ENCODE data around the gene ID4.
"Not testable (repeated sequence)": the region's sequence is repeated elsewhere in the genome, so short reads cannot be mapped to it uniquely, and the experiment has no call there.

ID4 gene

GRCh38 chr6:19833947-19834346 lies 3.2 kb upstream of the ID4 start:
- no peak for DNase-seq (ENCODE audit: low spot score)

GRCh38 chr6:19834858-19835257 lies 2.3 kb upstream of the ID4 start:
- no peak for DNase-seq (ENCODE audit: low spot score)

GRCh38 chr6:19835605-19836004 lies 1.6 kb upstream of the ID4 start:
- no peak for DNase-seq (ENCODE audit: low spot score)

- no peak for DNase-seq (ENCODE audit: low spot score)
Observed at GRCh38 chr6:19837511-19838441, 606 bp downstream of the ID4 start.

DNA sequence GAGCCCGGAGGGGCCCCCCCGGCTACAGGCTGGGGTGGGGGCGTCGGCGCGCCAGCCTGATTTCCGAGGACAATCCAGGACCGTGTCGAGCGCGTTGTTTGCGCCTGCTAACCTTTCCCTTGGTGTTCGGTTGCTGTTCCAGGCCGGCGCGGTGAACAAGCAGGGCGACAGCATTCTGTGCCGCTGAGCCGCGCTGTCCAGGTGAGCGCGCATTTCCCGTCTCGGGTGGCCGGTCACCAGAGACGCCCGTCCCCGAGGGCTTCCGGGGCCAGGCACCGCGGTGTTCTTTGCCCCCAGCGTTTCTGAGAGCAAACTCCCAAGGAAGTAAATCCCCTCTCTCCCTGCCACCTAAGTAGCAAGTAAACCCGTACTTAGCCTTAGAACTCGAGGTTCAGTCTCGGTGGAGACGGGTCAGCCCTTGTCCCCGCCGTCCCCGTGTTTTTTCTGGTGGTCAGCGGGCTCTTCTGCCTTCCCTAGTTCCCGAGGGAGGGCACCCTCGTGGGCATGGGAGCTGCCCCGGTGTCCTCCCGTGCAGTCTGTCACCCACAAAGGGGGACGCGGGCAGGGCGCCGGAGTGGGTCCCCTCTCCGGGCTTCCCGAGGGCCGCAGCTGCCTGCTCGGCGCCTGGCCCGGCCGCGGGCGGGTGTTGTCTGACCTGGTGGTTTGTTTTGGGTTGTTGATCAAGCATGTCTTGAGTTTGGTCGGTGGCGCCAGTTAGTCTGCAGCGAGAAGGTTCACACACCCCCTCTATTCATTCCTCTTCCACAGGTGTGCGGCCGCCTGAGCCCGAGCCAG lies 1.5 kb downstream of the ID4 start:
- DNase-seq (ENCODE audit: low spot score) = no peak

DNA sequence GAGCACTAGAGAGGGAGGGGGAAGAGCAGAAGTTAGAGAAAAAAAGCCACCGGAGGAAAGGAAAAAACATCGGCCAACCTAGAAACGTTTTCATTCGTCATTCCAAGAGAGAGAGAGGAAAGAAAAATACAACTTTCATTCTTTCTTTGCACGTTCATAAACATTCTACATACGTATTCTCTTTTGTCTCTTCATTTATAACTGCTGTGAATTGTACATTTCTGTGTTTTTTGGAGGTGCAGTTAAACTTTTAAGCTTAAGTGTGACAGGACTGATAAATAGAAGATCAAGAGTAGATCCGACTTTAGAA lies 2.0 kb downstream of the ID4 start:
- no peak for DNase-seq (ENCODE audit: low spot score)

- no peak for DNase-seq (ENCODE audit: low spot score)
Observed at GRCh38 chr6:19839788-19840187, 2.6 kb downstream of the ID4 start.

GRCh38 chr6:19841181-19841580 lies 4.0 kb downstream of the ID4 start:
- DNase-seq (ENCODE audit: low spot score) = no peak

- DNase-seq (ENCODE audit: low spot score) = no peak
Observed at GRCh38 chr6:19842030-19842615, 5.0 kb downstream of the ID4 start.

DNA sequence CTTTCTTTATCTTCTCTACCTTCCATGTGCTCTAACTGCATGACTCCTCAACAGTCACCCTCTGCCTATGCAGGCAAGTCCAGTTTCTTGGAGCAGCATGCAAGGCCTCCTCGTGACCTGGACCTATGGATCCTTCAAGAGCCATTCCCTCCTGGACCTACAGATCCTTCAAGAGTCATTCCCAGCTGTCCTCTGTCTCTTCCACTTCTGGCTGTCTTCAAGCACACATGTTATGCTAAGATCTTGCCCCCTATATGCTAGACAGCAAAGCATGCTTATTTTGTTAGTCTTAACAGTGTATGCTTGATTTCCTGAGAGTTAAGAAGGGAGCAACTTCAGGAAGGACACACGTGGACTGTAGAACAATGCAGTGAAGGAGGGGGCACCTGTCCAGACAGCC lies 7.5 kb downstream of the ID4 start:
- DNase-seq (ENCODE audit: low spot score) = no peak

- DNase-seq (ENCODE audit: low spot score) = no peak
Observed at GRCh38 chr6:19845266-19846041, 8.3 kb downstream of the ID4 start.

DNA sequence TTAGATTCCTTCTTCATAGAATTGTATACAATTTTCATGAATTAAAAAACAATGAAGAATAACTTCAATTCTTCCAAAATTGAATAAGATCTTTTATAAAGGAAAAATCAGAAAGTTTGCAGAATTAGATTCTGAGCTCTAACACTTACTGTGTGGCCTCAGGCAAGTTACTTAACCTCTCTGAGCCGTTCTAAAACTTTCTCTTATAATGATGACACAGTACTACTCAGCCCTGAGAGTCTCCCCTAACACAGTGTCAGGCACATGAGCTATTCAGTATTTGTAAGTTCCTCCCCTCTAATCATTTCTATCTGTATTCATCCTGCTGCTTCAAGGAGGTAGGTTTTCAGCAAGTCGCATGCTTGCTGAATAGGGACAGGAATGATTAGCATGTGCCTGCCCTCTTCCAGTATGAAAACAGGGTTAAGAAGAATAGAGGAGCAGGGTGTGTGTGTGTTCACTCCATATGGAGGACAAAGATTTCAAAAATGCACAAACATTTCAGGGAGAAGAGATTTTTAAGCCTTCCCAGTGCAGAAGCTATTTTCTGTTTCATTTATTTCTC lies 11.4 kb downstream of the ID4 start:
- no peak for DNase-seq (ENCODE audit: low spot score)

DNA sequence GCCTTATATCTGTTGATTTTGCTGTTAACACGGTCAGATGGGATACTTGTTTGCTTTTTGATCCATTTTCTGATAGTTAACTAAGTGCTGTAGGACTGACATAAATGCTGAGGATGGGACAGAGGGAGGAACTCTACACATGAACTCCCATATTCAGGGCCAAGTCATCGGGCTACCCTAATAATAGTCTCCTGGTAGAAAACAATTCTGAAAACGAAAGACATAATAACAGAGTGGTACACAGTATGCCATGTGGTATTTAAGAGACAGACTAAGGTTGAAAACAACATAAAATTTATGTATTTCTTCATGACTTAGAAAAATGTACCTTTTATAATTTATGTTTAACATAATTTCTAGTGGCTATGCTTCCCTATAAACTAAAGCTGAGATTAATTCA lies 12.0 kb downstream of the ID4 start:
- DNase-seq (ENCODE audit: low spot score) = no peak

GRCh38 chr6:19849755-19850154 lies 12.6 kb downstream of the ID4 start:
- DNase-seq (ENCODE audit: low spot score) = no peak

DNA sequence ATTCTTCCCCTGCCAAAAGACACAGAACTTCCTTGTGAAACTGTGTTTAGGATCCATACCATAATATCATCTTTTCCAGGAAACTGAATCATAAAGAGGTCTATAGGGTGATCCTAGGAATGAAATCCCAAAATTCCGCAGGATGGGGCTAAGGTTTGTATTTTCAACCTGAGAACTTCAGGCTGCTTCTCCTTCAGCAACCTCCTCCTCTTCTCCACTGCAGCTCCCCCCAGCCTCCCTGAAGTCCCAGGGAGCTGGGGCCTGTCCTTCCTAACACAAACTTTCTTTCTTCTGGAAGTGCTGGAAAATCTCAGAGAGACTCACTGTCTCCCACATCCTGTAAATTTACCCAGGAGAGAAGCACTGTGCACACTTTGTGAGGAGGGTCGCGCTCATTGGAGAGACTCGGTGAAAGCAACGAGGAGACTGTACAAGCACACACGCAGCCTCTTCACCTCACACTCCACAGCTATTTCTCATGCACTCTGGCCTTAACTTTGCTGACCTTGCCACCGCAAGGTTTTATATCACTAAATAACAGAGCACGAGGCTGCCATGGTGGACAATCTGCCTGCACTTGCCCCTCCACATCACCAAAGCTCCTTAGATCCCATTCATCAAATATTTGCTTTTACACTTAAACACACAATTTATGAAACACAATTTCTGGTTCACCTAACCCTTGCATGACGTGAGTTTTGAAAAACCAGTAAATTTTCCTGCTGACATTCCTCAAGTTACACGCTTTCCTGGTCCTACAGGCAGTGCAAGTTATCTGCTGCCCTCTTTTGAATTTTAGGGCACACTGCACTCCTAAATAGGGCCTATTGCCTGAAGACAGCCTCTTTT lies 14.3 kb downstream of the ID4 start:
- no peak for DNase-seq (ENCODE audit: low spot score)

DNA sequence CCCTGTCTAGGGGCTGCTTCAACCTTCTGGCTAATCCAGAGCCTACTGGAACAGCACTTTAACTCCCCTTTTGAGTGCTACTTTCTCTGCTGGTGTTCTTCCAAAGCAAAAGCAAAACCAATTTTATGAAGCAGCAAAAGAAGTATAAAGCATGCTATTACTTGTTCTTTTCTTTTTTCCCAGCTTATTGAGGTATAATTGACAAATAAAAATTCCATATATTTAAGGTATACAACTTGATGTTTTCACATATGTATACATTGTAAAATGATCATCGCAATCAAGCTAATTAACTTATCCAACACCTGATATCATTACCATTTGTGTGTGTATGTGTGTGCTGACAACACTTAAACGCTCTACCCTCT lies 14.9 kb downstream of the ID4 start:
- DNase-seq (ENCODE audit: low spot score) = no peak

- DNase-seq (ENCODE audit: low spot score) = no peak
Observed at GRCh38 chr6:19852927-19853326, 15.8 kb downstream of the ID4 start.

DNA sequence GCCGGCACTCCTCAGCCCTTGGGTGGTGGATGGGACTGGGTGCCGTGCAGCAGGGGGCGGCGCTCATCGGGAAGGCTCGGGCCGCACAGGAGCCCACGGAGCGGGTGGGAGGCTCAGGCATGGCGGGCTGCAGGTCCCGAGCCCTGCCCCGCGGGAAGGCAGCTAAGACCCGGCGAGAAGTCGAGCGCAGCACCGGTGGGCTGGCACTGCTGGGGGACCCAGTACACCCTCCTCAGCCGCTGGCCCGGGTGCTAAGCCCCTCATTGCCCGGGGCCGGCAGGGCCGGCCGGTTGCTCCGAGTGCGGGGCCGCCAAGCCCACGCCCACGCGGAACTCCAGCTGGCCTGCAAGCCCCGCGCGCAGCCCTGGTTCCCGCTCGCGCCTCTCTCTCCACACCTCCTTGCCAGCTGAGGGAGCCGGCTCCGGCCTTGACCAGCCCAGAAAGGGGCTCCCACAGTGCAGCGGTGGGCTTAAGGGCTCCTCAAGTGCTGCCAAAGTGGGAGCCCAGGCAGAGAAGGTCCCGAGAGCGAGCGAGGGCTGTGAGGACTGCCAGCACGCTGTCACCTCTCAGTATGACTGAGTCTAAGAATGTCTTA lies 17.3 kb downstream of the ID4 start:
- DNase-seq (ENCODE audit: low spot score) = not testable (repeated sequence)

DNA sequence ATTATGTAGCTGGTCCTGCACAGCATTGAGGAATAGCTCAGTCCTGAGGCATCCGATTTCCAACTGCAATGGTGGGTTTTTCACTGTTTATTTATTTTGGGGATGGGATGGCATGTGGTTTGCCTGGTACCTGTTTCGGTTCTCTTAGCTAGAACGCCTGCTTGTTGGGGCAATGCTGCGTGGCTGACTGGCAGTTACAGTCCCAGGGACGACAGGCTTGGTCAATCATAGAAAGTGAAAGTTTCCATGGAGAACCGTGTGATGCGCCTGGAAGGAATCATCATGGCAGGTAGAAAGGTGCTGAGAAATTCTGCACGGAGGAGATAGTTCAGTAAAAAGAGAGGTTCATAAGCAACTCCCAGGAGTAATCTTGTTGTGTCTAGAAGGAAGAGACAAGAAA lies 18.4 kb downstream of the ID4 start:
- DNase-seq (ENCODE audit: low spot score) = no peak

DNA sequence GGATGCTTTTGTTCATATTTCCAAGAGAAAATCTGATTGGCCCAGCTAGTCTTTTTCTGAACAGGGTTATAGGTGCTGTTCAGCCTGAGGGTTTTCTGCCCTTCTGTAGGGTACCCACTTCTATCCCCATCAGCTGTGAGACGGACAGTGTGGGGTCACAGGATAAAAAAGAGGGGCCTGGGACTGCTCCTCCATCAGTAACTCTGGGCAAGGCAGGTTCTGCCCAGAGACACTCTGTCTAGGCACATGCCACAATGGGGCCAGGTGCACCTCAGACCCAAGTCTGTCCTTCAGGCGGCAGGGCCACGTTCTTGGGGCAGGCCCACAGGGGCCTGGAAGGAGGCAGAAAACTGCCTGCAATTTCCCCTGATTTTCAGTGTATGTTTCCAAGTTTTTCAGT lies 20.0 kb downstream of the ID4 start:
- no peak for DNase-seq (ENCODE audit: low spot score)

- no peak for DNase-seq (ENCODE audit: low spot score)
Observed at GRCh38 chr6:19857703-19858102, 20.5 kb downstream of the ID4 start.
